ENCODE data around the gene RASSF6.

DNA sequence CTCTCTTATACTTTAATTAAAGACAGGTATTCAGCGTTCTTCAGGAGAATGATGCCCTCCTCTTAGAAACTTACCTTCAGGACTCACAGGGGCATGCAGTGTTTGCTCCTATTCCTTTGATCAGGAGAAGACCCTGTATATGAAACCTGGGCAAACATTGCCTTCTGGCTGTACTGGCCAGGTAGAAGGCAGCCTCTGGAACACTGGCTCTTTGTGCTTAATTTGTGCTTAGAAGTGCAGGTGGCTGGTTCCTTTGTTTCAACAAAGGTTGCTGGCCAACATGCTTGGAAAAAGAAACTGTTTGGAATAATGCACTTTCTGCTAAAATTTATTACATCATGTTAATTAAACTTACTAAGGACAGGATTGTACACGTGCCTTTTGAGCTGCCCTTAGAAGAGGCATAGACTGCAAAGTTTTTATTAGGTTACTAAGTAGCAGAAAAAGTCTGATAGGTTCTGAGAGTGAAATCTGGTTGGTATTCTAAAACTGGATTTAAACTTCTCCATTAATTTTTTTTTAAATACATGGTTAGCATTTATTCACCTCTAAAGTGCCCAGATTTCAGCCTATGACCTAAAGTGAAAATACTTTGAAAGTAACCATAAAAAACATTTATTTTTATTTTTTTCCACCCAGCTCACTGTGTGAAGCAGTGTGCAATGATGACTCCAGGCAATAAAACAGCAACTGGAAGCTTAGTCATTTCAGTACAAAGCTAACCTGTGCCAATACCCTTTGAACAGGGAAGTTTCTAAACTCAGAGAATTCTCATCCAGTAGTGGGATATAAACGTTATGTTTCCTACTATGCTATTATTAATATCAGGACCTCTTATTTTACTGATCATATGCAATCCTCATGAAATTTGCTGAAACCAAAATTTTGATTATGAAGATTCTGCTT is 11.3 kb downstream of the RASSF6 start:
- no peak for TF ChIP-seq CTCF (conservative IDR thresholded peaks at IDR 0.05; ENCODE audit: low read depth, low read length)
- TF ChIP-seq EZH2 (IDR thresholded peaks at IDR 0.05; ENCODE audit: low read length, unreplicated experiment) = no peak

Measured in PC-3 (cell line).